ENCODE data around the gene PLA2G4E. TPM values are rescaled to one million over a fixed set of nuclear protein-coding genes. Genes with fewer than 3 reads are reported as not detected.

Gene PLA2G4E
- total and polyA plus RNA-seq, 2 experiments from 2014 or later: not detected

GRCh38 chr15:41996376-41996775 is 24.5 kb downstream of the PLA2G4E start:
- TF ChIP-seq JUNB (IDR thresholded peaks at IDR 0.05; ENCODE audit: unreplicated experiment): no peak
- no peak for TF ChIP-seq NANOG (IDR thresholded peaks at IDR 0.05; ENCODE audit: borderline replicate concordance)
- no peak for TF ChIP-seq POLR2AphosphoS5 (IDR thresholded peaks at IDR 0.05; ENCODE audit: low read depth)
- Histone ChIP-seq H3K36me3 (ENCODE audit: insufficient read depth) (no peaks in the 10 kb centered on the region), H3K4me2 (no peak overlapping the region), H3F3A (replicated peaks; ENCODE audit: low read depth) (no peaks in the 10 kb centered on the region), H3K4me3 (no peak overlapping the region), H3K27ac (ENCODE audit: low read depth) (no peak overlapping the region), H3K79me2 (replicated peaks; ENCODE audit: insufficient read depth) (no peaks in the 10 kb centered on the region), H4K20me1 (replicated peaks; ENCODE audit: insufficient read depth) (no peaks in the 10 kb centered on the region), H3K4me1 (ENCODE audit: insufficient read depth) (no peaks in the 10 kb centered on the region), H3K9me2 (ENCODE audit: insufficient read depth) (no peaks in the 10 kb centered on the region), H2AFZ (no peak overlapping the region), H3K27me3 (ENCODE audit: insufficient read depth) (no peaks in the 10 kb centered on the region)
- H3K4me1 Mint-ChIP-seq: no peaks in the 10 kb centered on the region
- no peak overlapping the region for H3K4me3 Mint-ChIP-seq
- no peaks in the 10 kb centered on the region for H3K9me3 Mint-ChIP-seq
- DNase-seq (ENCODE audit: low spot score) (no peak), ATAC-seq (no peak)
- H3K36me3 Mint-ChIP-seq (ENCODE audit: low read depth): no peaks in the 10 kb centered on the region
- no peak overlapping the region for H3K27ac Mint-ChIP-seq
- peaks cover 4% of the 10 kb centered on the region for H3K27me3 Mint-ChIP-seq (ENCODE audit: insufficient read depth, low read depth, poor library complexity)

GRCh38 chr15:41995476-41995855 is 25.4 kb downstream of the PLA2G4E start:
- Histone ChIP-seq H3K36me3 (ENCODE audit: insufficient read depth) (no peaks in the 10 kb centered on the region), H3F3A (replicated peaks; ENCODE audit: low read depth) (no peaks in the 10 kb centered on the region), H3K4me1 (ENCODE audit: insufficient read depth) (no peaks in the 10 kb centered on the region), H3K9me2 (ENCODE audit: insufficient read depth) (no peaks in the 10 kb centered on the region), H3K79me2 (replicated peaks; ENCODE audit: insufficient read depth) (no peaks in the 10 kb centered on the region), H3K4me3 (no peak overlapping the region), H3K4me2 (no peak overlapping the region), H3K27me3 (ENCODE audit: insufficient read depth) (no peaks in the 10 kb centered on the region), H2AFZ (no peak overlapping the region), H4K20me1 (replicated peaks; ENCODE audit: insufficient read depth) (no peaks in the 10 kb centered on the region), H3K27ac (ENCODE audit: low read depth) (no peak overlapping the region)
- Mint-ChIP-seq H3K9me3 (no peaks in the 10 kb centered on the region), H3K36me3 (ENCODE audit: low read depth) (no peaks in the 10 kb centered on the region), H3K27ac (no peak overlapping the region), H3K27me3 (ENCODE audit: insufficient read depth, low read depth, poor library complexity) (peaks cover 4% of the 10 kb centered on the region), H3K4me3 (no peak overlapping the region), H3K4me1 (no peaks in the 10 kb centered on the region)
- ATAC-seq: no peak
- no peak for DNase-seq (ENCODE audit: low spot score)
- TF ChIP-seq EZH2phosphoT487 (IDR thresholded peaks at IDR 0.05; ENCODE audit: unreplicated experiment): no peak
- TF ChIP-seq NANOG (IDR thresholded peaks at IDR 0.05; ENCODE audit: borderline replicate concordance): no peak
- TF ChIP-seq ZNF462 (CRISPR knock-in tag; IDR thresholded peaks at IDR 0.05): no peak
- TF ChIP-seq REST (IDR thresholded peaks at IDR 0.05; ENCODE audit: unreplicated experiment): no peak
- no peak for TF ChIP-seq ZNF114 (CRISPR knock-in tag; IDR thresholded peaks at IDR 0.05)
- TF ChIP-seq CREB1 (CRISPR knock-in tag; IDR thresholded peaks at IDR 0.05; ENCODE audit: low read depth): no peak
- no peak for TF ChIP-seq ETS1 (IDR thresholded peaks at IDR 0.05)
